Measurements from ENCODE around the gene CAPN11. TPM values are rescaled to one million over a fixed set of nuclear protein-coding genes. Genes with fewer than 3 reads are reported as not detected.

CAPN11 gene
- total and polyA plus RNA-seq, 4 donors = 0.08 to 0.19 (median 0.09) TPM; not detected in 1

DNA sequence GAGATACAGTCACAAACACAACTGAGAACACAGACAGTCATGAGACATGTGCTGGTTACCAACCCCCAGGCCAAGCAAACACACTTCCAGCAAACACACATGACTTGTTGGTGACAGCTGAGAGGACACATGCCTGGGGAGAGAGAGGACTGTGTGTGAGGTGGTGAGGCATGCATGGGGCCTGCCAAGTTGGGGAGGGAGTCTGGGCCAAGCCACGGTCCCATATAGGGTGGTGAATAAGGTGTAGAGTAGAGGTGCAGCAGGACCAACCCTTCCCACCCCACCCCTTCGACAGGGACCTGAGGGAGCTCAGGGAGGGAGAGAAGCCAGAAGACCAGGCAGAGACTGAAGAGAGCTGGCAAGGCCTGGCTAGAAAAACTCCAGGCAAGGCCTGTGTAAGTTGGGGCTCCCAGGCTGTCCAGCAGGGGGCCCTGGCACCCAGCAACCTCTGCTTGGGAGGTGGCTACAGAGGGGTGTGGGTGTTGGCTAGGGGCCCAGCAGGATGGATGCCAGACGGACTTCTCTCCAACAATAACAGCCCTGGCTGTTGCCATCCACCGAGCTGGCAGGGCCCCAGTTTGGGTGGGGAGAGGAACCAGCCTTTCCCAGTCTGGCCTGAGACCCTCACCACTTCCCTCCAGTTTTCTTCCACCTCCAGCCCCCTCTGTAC lies 62.8 kb downstream of the CAPN11 start (continued):
- TF ChIP-seq, protein P1, sequence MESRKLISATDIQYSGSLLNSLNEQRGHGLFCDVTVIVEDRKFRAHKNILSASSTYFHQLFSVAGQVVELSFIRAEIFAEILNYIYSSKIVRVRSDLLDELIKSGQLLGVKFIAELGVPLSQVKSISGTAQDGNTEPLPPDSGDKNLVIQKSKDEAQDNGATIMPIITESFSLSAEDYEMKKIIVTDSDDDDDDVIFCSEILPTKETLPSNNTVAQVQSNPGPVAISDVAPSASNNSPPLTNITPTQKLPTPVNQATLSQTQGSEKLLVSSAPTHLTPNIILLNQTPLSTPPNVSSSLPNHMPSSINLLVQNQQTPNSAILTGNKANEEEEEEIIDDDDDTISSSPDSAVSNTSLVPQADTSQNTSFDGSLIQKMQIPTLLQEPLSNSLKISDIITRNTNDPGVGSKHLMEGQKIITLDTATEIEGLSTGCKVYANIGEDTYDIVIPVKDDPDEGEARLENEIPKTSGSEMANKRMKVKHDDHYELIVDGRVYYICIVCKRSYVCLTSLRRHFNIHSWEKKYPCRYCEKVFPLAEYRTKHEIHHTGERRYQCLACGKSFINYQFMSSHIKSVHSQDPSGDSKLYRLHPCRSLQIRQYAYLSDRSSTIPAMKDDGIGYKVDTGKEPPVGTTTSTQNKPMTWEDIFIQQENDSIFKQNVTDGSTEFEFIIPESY (IDR thresholded peaks at IDR 0.05) = no peak
- TF ChIP-seq, protein P2, sequence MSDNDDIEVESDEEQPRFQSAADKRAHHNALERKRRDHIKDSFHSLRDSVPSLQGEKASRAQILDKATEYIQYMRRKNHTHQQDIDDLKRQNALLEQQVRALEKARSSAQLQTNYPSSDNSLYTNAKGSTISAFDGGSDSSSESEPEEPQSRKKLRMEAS (IDR thresholded peaks at IDR 0.05) = peak; percentile 63
- TF ChIP-seq, protein P3, sequence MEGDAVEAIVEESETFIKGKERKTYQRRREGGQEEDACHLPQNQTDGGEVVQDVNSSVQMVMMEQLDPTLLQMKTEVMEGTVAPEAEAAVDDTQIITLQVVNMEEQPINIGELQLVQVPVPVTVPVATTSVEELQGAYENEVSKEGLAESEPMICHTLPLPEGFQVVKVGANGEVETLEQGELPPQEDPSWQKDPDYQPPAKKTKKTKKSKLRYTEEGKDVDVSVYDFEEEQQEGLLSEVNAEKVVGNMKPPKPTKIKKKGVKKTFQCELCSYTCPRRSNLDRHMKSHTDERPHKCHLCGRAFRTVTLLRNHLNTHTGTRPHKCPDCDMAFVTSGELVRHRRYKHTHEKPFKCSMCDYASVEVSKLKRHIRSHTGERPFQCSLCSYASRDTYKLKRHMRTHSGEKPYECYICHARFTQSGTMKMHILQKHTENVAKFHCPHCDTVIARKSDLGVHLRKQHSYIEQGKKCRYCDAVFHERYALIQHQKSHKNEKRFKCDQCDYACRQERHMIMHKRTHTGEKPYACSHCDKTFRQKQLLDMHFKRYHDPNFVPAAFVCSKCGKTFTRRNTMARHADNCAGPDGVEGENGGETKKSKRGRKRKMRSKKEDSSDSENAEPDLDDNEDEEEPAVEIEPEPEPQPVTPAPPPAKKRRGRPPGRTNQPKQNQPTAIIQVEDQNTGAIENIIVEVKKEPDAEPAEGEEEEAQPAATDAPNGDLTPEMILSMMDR (IDR thresholded peaks at IDR 0.05; ENCODE audit: low read depth, low read length, missing input control) = peak; percentile 90
- TF ChIP-seq NR2F2 (IDR thresholded peaks at IDR 0.05) (peak; percentile 40), SP1 (IDR thresholded peaks at IDR 0.05) (peak; percentile 76)
- TF ChIP-seq, protein P4, sequence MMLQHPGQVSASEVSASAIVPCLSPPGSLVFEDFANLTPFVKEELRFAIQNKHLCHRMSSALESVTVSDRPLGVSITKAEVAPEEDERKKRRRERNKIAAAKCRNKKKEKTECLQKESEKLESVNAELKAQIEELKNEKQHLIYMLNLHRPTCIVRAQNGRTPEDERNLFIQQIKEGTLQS (IDR thresholded peaks at IDR 0.05) = no peak

DNA sequence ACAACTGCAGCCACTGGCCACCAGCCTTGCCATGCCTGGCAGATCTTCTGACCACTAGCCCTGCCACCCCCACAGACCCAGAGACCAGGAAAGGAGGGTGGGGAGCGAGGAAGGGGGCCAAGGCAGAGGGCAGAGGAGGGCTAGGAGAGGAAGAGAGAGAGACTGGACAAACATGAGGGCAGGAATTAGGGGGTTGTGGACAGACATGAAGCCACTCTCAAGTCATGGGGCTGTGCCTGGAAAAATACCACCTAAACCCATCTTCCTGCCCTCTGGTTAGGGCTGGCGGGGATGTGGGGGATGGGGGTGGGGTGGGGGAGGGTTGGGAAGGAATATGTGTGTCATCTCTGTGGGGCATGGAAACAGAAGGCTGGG lies 63.3 kb downstream of the CAPN11 start:
- Histone ChIP-seq H3K9ac (ENCODE audit: low read depth in 1 of 2, low read length in 2 of 2) (peak overlapping the region; percentile 26 to 42), H3K4me3 (ENCODE audit: low read depth in 1 of 3, low read length in 3 of 3) (no peak overlapping the region)
- 45% methylated on average over 2 of the region's 2 CpGs for WGBS

More for the DNA sequence above, 63.3 kb downstream of the CAPN11 start:
- DNase-seq (ENCODE audit: low spot score) = no peak
- Histone ChIP-seq H3K36me3 (ENCODE audit: control insufficient read depth in 4 of 4, insufficient read depth in 3 of 4, low read depth in 1 of 4, low read length in 3 of 4) (no peaks in the 10 kb centered on the region), H3K27me3 (ENCODE audit: control insufficient read depth in 4 of 4, insufficient read depth in 4 of 4, low read length in 3 of 4) (no peaks in the 10 kb centered on the region), H3K4me1 (ENCODE audit: control insufficient read depth in 4 of 4, insufficient read depth in 4 of 4, low read length in 3 of 4) (peaks cover 50 to 90% (median 72%) of the 10 kb centered on the region in 4 donors), H3K9me3 (ENCODE audit: control insufficient read depth in 4 of 4, low read length in 3 of 4) (no peaks in the 10 kb centered on the region), H3K27ac (ENCODE audit: low read depth in 1 of 2, low read length in 2 of 2) (peak overlapping the region; percentile 89 to 95)
- TF ChIP-seq FOXA2 (IDR thresholded peaks at IDR 0.05) (no peak), RAD21 (IDR thresholded peaks at IDR 0.05) (no peak), GABPA (IDR thresholded peaks at IDR 0.05 in 1 of 2, conservative IDR thresholded peaks at IDR 0.05 in 1 of 2) (no peak), HNF4G (IDR thresholded peaks at IDR 0.05) (no peak), EGR1 (IDR thresholded peaks at IDR 0.05; ENCODE audit: low read depth in 2 of 2) (no peak), HNF4A (conservative IDR thresholded peaks at IDR 0.05) (no peak), YY1 (IDR thresholded peaks at IDR 0.05) (no peak), JUND (IDR thresholded peaks at IDR 0.05) (no peak), SP1 (IDR thresholded peaks at IDR 0.05) (no peak), RXRA (IDR thresholded peaks at IDR 0.05) (no peak)
- TF ChIP-seq, protein P1 (IDR thresholded peaks at IDR 0.05) = no peak
- TF ChIP-seq, protein P5, sequence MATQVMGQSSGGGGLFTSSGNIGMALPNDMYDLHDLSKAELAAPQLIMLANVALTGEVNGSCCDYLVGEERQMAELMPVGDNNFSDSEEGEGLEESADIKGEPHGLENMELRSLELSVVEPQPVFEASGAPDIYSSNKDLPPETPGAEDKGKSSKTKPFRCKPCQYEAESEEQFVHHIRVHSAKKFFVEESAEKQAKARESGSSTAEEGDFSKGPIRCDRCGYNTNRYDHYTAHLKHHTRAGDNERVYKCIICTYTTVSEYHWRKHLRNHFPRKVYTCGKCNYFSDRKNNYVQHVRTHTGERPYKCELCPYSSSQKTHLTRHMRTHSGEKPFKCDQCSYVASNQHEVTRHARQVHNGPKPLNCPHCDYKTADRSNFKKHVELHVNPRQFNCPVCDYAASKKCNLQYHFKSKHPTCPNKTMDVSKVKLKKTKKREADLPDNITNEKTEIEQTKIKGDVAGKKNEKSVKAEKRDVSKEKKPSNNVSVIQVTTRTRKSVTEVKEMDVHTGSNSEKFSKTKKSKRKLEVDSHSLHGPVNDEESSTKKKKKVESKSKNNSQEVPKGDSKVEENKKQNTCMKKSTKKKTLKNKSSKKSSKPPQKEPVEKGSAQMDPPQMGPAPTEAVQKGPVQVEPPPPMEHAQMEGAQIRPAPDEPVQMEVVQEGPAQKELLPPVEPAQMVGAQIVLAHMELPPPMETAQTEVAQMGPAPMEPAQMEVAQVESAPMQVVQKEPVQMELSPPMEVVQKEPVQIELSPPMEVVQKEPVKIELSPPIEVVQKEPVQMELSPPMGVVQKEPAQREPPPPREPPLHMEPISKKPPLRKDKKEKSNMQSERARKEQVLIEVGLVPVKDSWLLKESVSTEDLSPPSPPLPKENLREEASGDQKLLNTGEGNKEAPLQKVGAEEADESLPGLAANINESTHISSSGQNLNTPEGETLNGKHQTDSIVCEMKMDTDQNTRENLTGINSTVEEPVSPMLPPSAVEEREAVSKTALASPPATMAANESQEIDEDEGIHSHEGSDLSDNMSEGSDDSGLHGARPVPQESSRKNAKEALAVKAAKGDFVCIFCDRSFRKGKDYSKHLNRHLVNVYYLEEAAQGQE (IDR thresholded peaks at IDR 0.05) = no peak
- TF ChIP-seq, protein P4 (IDR thresholded peaks at IDR 0.05) = no peak
- TF ChIP-seq, protein P3 (IDR thresholded peaks at IDR 0.05; ENCODE audit: low read depth, low read length, missing input control) = no peak

Measured in liver (tissue), 9 donors.